IPS-18c (cell line): ENCODE measurements around the gene PSD.

Source experiments
- H3K4me3 ChIP-seq: 2 replicates; pipeline ENCODE4 v1.7.0; 2013; ENCODE audit warnings: low read depth, mild to moderate bottlenecking, low read length, moderate library complexity; ENCODE audit not compliant: insufficient read depth
- H3K9me3 ChIP-seq: one replicate; pipeline ENCODE4 v1.6.1; 2013; ENCODE audit warnings: mild to moderate bottlenecking, low read length, moderate library complexity; ENCODE audit not compliant: control insufficient read depth, insufficient read depth

The PSD gene

DNA sequence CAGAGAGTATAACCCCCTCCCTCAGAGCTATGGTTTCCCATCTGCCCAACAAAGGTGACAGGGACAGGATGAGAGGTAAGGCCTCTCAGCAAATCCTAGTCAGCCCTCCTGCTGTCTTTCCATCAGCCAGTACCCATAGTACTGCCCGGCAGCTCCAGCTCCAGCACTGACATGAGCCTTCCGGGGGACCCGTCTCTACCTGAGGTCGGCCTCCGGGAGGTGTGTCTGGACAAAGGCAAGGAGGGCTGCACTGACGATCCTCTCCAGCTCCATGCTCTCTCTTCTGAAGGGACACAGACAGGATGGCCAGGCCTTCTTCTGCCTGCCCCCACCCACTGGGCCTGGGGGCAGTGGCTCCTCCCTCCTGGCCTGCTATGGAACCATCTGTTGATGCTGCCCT is 6.3 kb upstream of the PSD start:
- no peaks in the 10 kb centered on the region for H3K9me3 ChIP-seq
- no peak overlapping the region; the same call in 1 of the 2 replicates for H3K4me3 ChIP-seq

GRCh38 chr10:102424145-102424544 is 5.6 kb upstream of the PSD start:
- Histone ChIP-seq H3K9me3 (no peaks in the 10 kb centered on the region), H3K4me3 (no peak overlapping the region)

- no peaks in the 10 kb centered on the region for H3K9me3 ChIP-seq
- H3K4me3 ChIP-seq, result no peak overlapping the region
These were observed 4.9 kb upstream of the PSD start for GRCh38 chr10:102423372-102423968.

DNA sequence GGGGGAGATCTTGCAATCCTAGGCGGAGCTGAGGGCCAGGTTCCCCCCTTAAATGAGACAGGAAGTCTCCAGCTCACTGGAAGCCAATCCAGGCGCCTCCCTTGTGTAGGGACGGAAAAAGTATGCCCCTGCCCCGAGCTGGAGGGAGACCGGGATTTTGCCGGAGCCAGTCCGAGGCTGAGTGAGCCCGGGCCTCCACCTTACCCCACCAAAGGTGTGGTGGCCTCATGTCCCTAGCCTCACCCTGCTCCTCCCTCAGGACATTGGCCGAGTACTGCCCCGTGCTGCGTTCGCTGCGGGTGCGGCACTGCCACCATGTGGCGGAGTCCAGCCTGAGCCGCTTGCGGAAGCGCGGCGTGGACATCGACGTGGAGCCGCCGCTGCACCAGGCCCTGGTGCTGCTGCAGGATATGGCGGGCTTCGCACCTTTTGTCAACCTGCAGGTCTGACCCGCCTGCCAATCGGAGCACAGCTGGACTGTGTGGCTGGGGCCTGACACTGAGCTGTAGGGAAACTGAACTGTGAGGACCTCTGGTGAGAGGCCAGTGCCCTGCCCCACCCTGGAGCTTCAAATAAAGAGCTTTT is 4.1 kb upstream of the PSD start:
- H3K4me3 ChIP-seq, result peak overlapping the region; percentile 64
- no peaks in the 10 kb centered on the region for H3K9me3 ChIP-seq

DNA sequence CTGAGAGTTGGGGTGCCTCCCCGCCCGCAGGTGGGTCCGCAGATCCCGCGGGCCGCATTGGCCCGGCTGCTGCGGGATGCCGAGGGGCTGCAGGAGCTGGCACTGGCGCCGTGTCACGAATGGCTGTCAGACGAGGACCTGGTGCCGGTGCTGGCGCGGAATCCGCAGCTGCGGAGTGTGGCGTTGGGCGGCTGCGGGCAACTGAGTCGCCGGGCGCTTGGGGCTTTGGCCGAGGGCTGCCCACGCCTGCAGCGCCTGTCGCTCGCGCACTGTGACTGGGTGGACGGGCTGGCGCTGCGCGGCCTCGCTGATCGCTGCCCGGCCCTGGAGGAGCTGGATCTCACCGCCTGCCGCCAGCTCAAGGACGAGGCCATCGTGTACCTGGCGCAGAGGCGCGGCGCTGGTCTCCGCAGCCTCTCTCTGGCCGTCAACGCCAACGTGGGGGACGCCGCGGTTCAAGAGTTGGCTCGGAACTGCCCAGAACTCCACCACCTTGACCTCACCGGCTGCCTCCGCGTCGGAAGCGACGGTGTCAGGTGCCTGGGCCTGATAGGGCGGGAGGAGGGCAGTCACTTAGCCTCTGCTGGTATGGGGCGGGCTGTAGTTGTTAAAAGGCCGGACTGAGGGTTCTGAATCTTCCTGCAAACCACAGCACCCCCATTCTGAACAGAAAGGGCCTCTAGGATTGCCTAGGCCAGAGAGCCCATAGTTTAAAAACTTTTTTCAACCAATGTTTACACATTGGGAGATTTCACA is 3.4 kb upstream of the PSD start:
- no peaks in the 10 kb centered on the region for H3K9me3 ChIP-seq

DNA sequence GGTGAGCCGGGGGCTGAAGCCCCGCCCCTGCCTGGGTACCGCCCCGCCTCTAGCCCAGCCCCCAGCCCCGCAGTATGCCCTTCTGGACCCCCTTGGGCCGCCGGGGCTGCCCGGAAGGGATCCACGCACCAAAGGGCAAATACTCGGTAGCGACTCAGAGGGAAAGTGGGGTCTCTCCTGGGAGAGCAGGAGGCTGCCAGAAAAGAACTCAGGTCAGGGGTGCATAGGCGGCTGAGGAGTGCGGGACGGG is 2.8 kb upstream of the PSD start:
- Histone ChIP-seq H3K4me3 (peak overlapping the region; percentile 64), H3K9me3 (no peaks in the 10 kb centered on the region)

More for the DNA sequence above, 3.4 kb upstream of the PSD start:
- H3K4me3 ChIP-seq, result peak overlapping the region; percentile 64

- Histone ChIP-seq H3K9me3 (no peaks in the 10 kb centered on the region), H3K4me3 (peak within 1 kb of the TSS; percentile 64)
These were observed 2.3 kb upstream of the PSD start, which contains the start of gene FBXL15 for GRCh38 chr10:102420714-102421506. TSS of gene FBXL15 (plus strand) at chr10:102420836. CDS start at chr10:102421130, 294 bp downstream.

DNA sequence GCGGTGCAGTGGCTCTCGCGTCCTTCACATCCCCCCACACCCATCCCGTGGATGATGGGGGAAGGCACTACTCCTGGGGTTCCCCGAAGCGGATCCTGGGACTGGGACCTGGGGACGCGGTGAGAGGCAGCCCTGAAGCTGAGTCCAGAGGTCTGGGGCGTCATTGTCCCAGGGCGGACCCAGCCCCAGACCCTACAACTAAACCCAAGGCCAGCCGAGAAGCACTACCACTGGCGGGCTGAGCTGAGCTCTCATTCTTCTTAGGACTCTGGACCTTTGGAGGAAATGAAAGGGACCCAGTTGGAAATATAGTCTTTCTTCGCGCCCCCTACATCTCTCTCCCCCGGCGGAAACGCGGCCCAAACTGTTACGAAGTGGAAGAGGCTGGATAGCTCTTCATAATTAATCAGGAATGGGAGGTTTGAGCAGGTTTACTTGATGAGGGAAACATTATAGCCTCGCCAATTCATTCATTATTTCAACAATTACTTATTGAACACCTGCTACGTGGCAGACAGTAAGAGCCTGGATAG is 1.7 kb upstream of the PSD start:
- H3K4me3 ChIP-seq, result peak overlapping the region; percentile 64
- no peaks in the 10 kb centered on the region for H3K9me3 ChIP-seq

DNA sequence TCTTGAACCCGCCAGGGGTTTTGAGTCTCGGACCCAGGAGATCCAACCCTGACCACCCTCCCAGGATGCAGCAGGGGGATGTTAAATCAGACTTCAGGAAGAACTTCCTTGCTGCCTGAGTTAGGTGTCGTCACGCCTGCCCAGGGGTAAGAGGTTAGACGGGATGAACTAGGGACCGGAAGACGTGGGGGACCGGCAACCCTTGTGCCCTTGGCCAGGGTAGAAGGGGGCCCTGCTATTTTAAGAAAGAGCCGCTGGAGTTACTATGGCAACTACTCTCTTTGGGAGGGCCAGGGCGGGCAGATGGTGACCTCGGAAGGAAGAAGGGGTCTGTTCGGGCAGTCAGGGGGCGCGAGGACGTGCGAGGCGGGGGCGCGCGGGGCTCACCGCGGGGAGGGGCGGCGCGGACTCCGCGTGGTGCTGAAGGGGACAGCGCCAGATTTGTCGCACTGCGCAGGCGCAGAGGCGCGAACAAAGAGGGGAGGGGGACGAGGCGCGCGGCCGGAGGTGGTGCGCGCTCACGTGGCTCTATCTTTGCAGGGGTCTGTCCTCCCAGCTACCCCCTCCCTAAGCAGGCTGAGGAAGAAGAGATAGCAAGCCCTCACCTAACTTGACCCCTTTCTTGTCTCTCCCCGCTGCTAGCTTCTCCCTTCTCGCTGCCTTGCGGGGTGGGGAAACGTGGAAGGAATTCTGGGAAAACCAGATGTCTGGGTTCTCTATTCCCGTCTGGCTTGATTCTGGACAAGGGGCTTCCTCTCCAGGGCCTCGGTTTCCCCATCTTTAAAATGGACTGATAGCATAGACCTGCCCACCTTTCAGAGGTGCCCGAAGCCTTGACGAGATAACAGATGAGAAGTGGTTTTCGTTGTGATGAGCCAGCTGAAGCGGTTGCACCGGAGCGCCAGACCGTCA is 940 bp upstream of the PSD start:
- Histone ChIP-seq H3K9me3 (no peaks in the 10 kb centered on the region), H3K4me3 (peak overlapping the region; percentile 64)

GRCh38 chr10:102416695-102417094 is 1.9 kb downstream of the PSD start:
- Histone ChIP-seq H3K4me3 (no peak overlapping the region), H3K9me3 (no peaks in the 10 kb centered on the region)

- H3K9me3 ChIP-seq, result no peaks in the 10 kb centered on the region
- no peak overlapping the region for H3K4me3 ChIP-seq
These were observed 2.3 kb downstream of the PSD start for GRCh38 chr10:102416283-102416682.

GRCh38 chr10:102414749-102415148 is 3.8 kb downstream of the PSD start:
- no peaks in the 10 kb centered on the region for H3K9me3 ChIP-seq

GRCh38 chr10:102413806-102414561 is 4.6 kb downstream of the PSD start:
- H3K9me3 ChIP-seq, result no peaks in the 10 kb centered on the region
- no peak overlapping the region; the same call in 1 of the 2 replicates for H3K4me3 ChIP-seq

More at GRCh38 chr10:102414749-102415148, 3.8 kb downstream of the PSD start:
- no peak overlapping the region for H3K4me3 ChIP-seq

GRCh38 chr10:102413053-102413705 is 5.4 kb downstream of the PSD start:
- no peaks in the 10 kb centered on the region for H3K9me3 ChIP-seq
- H3K4me3 ChIP-seq, result no peak overlapping the region; the same call in 1 of the 2 replicates

GRCh38 chr10:102412293-102412692 is 6.3 kb downstream of the PSD start:
- Histone ChIP-seq H3K9me3 (no peaks in the 10 kb centered on the region), H3K4me3 (no peak overlapping the region)
